D341Med (cell line): ENCODE results near the gene NRP2.

Experiments used
- DNase-seq: peaks from one replicate; pipeline ENCODE4 v3.0.0; 2012; ENCODE audit warnings: low spot score

The NRP2 gene

DNA sequence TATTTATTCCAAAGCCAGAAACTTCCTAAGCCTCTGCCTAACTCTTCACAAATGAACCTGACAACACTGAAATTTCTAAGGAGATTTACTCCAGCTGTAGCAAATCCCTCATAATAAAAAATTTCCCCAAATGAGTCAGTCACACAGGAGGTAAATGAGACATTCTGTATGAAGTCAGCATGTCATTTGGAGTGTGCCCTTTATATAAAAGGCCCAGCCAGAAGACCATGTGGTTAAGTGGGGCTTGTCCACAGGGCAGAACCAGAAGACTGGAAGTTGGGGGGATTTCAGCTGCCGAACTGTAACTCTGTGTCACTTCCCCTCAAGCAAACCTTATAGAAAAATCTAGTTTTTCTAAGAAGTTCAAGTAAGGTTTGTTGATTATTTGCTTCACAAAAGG lies 30.2 kb downstream of the NRP2 start:
- DNase-seq, result no peak

DNA sequence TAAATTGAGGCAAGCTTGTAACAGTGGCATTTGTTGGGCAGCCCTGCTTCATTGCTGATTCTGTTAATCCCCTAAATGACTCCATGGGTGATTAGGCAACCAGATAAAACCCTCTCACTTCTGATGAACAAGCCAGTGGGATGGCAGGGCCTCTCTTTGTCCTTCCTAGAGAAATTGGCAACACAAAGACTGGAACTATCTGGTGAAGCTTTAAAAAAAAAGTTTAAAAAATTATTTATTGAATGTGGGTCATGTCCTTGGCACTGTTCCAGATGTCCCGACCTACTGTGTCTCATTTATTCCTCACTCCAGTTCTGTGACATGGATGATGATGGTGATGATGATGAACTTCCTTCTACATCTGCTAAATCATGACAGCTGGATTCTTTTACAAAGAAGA lies 30.8 kb downstream of the NRP2 start:
- no peak for DNase-seq

DNA sequence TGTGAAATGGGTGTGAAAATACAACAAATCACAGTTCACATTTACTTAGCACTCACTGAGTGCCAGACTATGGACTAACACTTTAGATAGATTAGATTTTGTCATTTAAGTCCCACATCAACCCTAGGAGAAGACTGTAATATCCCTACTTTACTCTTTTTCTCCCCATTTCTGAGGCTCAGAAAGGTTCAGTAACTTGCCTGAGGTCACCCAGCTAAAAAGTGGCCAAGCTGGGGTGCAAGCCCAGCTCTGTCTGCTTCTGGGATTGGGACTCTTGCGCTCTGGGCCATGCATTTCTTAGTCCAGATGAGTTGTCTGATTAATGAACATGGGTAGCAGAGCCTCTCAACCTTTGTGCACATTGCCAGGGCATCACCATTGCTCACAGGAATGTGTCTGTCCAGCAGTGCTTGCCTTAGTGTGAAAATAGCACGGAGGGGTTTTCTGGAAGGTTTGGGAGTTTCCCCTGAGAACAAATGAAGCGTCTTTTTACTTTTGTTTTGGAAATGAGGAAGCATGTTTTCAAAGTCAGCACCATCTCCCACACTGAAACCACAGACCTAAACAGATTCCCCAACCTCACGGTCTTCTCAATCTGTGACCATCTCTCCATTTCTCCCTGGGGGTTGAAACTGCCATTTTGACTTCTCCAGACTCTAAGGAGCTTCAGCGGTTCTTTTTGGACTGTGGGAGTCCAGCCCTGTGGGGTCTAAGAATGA lies 31.9 kb downstream of the NRP2 start:
- no peak for DNase-seq

DNA sequence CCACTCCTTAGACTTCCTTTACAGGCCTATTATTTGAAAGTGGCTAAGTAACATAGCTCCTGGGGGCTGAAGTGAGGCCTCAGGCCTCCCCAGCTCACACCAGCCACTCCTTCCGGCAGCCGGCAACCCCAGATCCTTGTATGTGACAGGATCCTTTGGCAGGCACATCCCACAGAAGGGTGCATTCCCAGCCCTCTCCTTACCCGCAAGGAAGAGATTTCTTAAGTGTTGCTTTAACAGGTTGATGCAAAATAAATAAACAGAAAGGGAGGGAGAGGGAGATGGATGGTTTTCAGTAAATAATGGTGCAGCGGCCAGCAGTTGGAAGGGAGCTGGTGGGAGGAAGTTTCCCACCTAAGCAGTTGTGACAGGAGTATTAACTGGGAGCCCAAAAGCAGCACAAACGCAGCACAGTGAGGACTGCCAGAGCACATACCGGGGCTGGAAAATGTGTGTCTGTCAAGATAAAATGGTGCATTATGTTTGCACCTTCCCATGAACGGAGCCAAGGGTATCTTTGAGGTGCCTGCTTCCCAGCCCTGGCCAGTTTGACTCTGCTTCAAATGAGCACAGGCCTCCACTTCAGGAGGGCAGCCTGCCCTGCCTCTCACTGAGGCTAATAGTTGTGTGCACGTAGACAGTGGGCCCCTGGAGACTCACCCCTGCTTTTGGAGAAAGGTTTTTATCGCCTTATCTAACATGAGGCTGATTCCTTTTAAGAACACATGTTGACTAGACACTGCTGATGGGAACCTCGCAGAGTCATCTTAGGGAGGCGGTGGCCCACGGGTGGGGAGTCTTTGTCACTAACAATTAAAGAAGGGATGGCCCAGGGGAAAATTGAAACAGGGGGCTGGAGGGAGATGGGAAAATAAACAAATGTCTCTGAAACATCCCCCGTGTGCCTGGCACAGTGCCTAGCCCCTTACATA lies 32.8 kb downstream of the NRP2 start:
- no peak for DNase-seq

DNA sequence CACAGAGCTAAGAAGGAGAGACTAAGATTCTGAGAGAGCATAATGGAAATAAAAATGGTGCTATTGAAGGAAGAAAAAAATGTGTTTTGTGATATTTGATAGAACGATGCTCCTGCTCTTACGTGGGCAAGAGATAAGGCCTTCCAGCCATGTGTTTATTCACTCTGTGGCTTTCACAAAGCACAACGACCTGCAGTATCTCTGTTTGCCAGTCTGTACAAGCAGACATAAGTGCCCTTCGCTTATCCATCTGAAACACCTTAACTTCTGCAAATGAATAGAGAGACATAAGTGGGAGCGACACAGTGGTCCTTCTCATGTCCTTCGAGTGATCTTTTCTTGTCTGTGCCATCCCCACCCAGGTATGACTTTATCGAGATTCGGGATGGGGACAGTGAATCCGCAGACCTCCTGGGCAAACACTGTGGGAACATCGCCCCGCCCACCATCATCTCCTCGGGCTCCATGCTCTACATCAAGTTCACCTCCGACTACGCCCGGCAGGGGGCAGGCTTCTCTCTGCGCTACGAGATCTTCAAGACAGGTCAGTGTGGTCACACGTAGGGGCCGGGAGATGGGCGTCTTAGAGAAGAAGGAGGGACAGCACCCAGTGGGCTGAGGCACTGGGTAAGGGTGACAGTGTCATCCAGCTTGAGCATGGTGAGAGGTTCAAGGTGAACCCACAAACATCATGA lies 33.7 kb downstream of the NRP2 start:
- DNase-seq, result no peak

DNA sequence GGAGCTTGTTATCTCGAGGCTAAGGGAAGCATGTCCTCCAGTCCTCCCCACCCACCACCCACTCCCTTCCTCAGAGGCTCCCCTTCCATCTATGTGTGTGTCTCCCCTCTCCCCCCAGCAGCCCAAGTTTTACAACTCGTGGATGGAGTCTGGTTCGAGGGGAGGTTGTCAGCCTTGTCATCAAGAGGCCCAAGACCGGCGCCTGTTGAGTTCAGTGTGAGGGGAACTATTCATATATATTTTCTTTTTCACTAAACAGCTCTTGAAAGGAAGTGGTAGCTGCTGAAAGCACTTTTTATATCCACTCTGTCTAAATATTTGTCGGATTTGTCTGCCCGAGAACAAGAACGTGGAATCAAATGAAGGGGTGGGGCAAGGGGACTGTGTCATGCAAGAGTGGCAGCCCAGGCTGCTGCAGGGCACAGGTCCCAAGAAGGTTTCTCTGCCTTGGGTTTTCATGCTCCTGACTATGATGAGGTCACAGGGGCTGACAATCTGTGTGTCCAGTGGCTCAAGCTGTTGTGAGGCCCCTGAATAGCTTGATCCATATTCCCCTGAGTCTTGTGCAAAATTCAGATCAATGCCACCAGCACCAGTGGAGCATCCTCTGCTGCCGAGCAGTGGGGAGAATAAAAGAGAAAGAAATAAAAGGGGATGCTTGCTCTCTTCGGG lies 35.0 kb downstream of the NRP2 start:
- no peak for DNase-seq

DNA sequence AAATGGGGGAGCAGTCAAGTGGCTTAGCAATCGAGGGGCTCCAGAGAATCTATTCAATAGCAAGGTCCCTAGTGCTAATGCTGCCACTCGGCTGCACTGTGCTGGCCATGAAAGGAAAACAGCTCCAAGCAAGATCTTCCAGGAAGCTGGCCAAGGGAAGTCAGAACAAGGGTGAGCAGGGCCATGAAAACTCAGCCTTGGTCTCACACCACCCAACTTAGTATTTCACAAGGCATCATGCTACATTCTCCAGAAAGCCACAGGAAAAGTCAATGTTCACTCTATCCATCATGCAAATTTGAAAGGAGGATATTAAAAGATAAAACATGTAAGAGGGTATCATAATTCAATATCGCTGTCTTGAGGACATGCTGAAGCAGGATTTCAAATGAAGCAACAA lies 35.7 kb downstream of the NRP2 start:
- DNase-seq, result no peak

DNA sequence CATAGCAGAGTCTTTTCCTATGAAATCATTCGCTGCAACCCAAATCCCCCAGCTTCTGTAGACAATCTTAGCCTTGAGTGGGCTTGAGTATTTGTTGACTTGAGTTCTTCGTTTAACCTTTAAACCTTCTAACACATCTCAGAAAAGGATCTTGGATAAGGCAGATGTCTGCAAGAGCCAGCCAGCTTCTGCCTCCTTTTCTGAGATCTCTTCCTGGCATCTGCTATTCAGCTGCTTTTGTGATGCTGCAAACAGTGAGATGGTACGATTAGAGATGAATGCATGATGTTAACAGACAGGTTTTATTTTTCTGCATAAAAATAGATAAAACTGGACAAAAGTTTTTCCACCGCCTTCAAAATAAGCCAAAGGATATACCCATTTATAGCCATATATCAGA lies 37.5 kb downstream of the NRP2 start:
- no peak for DNase-seq

DNA sequence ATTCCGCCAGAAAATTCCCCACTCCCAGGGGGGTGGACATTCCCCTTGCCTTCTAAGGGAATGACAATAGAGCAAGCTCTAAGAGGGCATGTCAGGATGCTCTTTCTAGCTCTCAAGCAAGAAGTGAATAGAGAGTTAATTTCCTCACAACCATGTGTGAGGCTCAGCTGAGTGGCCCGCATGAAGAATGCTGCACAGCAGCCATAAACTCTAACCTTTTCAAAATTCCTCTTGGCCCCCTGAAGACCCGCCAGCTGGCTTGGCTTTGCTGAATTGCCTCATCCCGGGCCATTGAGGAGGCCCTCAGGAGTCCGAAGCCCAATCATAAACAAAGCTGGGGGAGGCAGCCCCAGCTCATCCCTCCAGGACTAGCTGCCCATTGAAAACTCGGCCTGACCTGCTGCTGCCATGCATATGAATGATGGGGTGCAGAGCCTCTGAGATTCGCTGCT lies 38.2 kb downstream of the NRP2 start:
- no peak for DNase-seq

DNA sequence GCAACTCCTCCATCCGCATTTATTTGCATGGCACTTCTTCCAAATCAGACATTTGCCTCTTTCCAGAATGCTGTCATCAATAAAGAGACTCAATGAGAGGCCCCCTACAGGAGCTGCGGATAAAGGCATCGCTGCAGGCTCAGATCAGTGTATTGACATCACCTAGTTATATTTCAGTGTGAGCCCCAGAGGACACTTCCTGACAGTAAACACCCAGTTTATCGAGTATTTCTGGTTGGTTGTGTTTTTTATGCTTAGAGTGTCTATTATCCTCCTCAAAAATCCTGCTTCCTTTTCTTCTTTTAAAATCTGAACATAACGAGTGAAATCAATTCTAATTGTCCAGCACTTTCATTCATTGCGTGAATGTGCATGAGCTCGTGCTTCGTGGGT lies 38.8 kb downstream of the NRP2 start:
- DNase-seq, result peak; percentile 43

DNA sequence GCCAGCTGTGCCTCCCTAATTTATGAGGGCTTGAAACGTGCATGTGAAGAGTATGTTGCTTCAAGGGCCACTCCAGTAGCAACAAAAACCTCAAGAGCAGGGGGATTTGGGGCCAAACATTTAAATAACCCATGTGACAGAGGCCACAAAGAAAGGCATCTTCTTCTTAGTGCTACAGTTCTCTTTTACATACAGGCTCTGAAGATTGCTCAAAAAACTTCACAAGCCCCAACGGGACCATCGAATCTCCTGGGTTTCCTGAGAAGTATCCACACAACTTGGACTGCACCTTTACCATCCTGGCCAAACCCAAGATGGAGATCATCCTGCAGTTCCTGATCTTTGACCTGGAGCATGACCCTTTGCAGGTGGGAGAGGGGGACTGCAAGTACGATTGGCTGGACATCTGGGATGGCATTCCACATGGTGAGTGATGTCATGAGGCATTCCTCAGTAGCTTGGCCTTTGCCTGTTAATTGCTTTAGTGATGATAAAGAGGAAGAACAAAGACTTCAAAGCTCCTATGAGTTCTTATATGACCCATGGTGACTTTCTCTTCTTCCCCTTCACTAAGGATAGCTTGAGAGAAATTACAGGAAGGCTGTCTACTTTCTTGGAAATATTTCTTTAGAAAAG lies 40.1 kb downstream of the NRP2 start:
- DNase-seq, result no peak

DNA sequence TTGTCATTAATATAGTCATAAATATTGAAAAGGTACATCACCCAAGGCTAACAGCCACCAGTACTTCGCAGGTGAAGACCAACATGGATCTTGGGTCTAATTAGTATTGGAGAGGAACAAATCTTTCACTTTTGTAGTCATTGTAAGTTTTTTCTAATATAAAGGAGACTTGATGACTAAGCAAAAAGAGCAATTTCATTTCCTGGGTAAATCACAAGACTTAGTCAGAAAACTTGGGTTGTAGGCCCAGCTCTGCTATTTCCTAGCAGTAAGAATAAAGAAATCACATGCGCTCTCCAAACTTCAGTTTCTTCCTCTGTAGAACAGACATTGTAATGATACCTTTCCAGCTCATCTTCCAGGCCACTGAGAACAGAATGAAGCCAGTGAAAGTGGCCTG lies 40.9 kb downstream of the NRP2 start:
- DNase-seq, result no peak

DNA sequence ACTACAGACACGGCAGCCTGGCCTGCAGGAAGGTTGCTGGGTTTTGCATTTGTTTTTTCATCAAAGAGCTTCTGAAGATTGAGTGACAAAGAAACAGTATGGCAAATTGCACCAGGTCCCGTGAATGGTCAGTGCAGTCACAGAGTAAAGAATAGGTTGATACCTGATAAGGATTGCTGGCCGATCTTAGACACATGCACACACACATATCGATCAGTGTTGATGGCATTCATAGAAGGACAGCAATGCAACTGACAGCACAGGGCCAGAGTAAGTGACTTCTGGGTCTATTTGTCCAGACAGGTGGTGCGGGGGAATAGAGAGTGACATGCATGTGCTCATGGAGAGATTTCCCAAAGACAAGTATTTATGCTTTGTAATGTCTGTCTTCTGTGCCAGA lies 42.8 kb downstream of the NRP2 start:
- no peak for DNase-seq

DNA sequence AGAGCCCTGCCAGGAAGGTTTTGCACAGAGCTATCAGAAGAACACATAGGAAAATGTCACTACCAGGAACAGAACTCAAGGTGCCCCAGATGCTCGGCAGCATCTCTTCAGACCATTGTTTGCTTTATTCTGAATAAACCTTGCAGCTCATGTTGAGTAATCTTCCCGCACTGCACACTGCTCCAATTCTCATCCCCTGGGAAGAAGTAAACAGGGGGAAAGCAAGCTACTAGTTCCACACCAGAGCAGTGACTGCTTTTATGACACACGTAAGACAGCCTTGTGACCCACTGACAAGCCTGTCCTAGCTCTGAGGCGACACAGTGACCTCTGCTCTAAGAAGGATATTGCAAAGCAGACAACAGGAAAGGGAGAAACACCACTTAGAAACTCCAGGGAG lies 44.2 kb downstream of the NRP2 start:
- DNase-seq, result no peak

DNA sequence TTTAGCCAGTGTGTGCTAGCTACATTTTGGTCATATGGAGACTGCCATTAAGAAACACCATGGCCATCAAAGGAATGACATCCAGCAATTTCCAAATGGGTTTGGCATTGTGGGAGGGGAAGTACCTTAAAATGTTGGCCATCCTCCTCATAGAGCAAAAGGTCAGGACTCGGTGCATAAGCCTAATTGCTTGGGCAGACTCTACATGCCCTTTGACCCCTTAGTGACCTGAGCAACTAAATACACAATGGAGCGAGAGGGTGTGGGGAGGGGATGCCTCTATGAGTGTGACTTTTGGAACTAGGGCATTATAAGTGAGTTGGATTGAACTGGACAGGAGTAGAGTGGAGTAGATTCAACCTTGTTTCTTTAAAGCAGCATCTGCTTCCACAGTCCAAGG lies 44.9 kb downstream of the NRP2 start:
- DNase-seq, result no peak

DNA sequence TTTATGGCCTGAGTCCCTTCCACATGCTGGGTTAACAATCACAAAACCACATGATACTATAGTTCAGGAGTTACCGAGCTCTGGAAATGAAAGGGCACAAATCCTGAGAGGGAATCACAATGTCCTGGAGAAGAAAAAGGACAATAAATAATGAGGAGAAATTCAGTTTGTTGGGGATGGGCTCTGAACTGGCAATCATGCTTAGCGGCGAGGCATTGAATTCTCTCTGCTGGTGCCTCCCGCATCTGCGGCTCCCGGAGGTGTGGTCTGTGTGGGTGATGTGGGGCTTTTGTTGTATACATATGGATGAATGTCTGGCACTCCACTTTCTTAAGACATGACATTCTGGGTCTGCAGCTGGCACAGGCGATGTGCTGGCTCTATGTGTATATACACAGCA lies 46.1 kb downstream of the NRP2 start:
- no peak for DNase-seq

DNA sequence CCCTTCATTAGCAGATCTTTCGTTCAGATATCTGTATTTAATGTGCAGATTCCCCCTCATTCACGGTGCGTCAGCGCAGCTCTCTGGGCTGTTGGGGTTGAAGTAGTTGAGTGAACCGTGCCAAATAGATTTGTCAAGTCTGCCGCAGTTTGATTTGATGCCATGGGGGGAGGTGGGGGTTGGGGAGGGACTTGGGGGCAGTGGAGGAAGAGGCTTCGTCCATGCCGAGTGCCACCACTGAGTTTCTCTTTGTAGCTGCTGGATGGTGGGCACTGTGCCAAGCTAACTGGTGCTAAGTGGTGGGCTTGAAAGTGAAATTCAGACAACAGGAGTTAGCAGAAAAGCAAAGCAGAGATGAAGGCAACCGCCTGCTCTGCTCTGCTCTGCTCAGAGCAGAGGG lies 47.9 kb downstream of the NRP2 start:
- DNase-seq, result no peak

DNA sequence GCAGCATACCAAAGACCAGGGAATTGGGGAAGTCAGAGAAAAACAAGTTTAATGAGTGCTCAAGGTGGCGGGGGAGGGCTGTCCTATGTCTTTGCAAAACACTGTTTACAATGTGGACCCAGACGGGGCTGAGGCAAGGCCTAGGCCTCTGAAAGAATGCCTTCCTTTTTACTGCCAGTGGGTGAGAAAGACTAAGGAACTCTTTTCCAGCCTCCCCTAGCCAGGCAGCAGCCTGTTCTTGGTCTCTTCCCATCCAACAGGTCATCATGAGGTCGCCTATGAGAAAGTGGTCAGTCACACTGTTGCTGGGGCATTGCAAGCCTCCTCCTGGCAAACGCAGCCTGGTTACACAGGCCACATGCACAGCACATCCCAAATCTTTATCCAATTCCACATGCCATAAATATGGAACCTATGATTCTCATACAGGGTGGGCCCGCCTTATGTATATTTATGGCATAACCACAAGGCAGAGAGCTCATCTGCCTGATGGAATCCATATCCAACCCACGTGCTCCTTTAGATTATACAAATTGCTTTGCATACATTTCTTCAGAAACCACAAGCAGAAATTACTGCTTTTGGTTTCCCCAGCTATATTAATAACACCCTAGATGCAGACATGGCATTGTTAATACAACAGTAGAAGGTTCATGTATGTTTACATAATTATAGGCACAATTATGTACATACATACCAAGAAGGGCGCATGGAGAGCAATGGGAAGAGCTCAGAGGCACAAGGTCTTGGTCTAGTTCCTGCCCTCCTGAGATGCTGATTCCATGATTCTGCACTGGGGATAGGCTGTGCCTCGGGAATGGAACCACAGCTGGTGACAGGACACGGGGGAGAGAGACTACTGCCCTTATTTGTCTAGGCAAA lies 48.6 kb downstream of the NRP2 start:
- DNase-seq, result no peak

DNA sequence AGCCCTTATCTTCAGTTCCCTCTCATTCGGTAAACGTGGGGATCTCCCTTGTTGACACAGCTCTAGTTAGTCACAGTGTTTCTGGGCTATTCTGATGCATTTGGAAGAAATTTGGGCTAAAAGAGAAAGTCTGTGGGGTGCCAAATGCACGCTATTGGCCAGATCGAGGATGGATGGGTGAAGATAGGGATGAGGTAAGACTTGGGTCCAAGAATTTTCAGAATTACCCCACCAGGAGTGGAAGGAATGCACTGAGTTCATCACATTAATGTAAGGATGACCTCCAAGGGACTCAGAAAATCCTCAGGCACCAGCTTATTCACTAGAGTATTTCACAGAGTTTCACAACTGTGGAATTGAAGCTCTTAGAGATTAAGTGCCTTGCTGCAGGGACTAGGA lies 49.3 kb downstream of the NRP2 start:
- DNase-seq, result no peak

DNA sequence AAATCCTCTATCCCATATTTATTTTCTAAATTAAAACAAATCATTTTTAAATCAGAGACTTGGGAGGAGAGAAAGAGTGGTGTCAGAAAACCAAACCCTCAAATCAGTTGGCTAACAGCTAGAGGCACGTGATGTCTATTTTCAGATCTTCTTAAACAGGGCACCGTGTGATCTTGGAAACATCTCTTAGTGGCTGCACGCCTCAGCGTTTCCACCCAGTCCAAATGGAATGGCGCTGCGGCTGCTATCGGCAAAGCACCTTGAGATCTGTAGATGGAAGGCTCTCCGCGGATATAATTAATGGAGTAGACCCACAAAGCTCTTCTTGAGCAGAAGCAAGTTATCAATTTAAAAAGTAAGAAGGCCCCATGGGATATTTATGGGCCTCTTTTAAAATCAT lies 50.0 kb downstream of the NRP2 start:
- DNase-seq, result no peak

DNA sequence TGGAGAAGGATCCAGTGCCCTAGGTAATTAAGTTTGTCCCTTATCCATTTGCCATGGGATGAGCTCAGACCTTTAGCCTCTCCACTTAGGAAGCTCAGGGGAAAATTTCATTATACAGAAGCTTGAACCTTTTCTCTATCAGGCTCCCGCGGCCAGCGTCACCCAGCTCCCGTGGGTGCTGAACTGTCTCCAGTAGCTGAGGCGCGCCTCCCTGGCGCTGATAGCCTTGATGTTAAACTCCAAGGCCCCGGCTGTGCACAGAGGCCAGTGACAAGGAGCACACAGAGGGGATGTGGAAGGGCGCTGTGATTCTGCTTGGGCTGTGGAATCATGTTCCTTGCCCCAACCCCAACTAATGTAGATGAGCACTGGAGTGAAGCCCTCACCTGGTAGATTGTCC lies 50.8 kb downstream of the NRP2 start:
- no peak for DNase-seq
